Dedifferentiated amniotic fluid mesenchymal stem cell (primary cell): ENCODE data around the gene MISP.

Source experiments
- DNase-seq: peaks from one replicate; pipeline ENCODE4 v3.0.0-alpha.2; 2016; ENCODE audit errors: extremely low spot score

The MISP gene

GRCh38 chr19:808423-808775 is 57.5 kb downstream of the MISP start:
- no peak for DNase-seq

GRCh38 chr19:810077-810855 is 59.4 kb downstream of the MISP start:
- DNase-seq = no peak

GRCh38 chr19:810883-811489 is 60.1 kb downstream of the MISP start:
- DNase-seq = no peak

GRCh38 chr19:811506-812048 is 60.7 kb downstream of the MISP start:
- DNase-seq = no peak

GRCh38 chr19:812049-812746 is 61.3 kb downstream of the MISP start:
- no peak for DNase-seq

- DNase-seq = no peak
Measured at GRCh38 chr19:812747-813218, 61.9 kb downstream of the MISP start.

GRCh38 chr19:813219-814151 is 62.6 kb downstream of the MISP start:
- no peak for DNase-seq
